Measurements from ENCODE around the gene CCSER1.
"Not testable (repeated sequence)": the region's sequence is repeated elsewhere in the genome, so short reads cannot be mapped to it uniquely, and the experiment has no call there.

The CCSER1 gene

GRCh38 chr4:91114386-91114785, 987.2 kb downstream of the CCSER1 start:
- no peak for DNase-seq

- DNase-seq: no peak
Observed at GRCh38 chr4:91116861-91117260, 989.7 kb downstream of the CCSER1 start.

- no peak for DNase-seq
Observed at GRCh38 chr4:91118597-91118996, 991.4 kb downstream of the CCSER1 start.

- no peak for DNase-seq
Observed at GRCh38 chr4:91123742-91124141, 996.5 kb downstream of the CCSER1 start.

- no peak for DNase-seq
Observed at GRCh38 chr4:91127192-91127591, 1000.0 kb downstream of the CCSER1 start.

GRCh38 chr4:91127831-91128230, 1000.6 kb downstream of the CCSER1 start:
- no peak for DNase-seq

GRCh38 chr4:91128519-91128918, 1001.3 kb downstream of the CCSER1 start:
- no peak for DNase-seq

- DNase-seq: no peak
Observed at GRCh38 chr4:91147067-91147466, 1019.9 kb downstream of the CCSER1 start.

GRCh38 chr4:91154041-91154440, 1026.8 kb downstream of the CCSER1 start:
- not testable (repeated sequence) for DNase-seq

- peak in 1 of 51 donors; percentile 0 for DNase-seq
Observed at GRCh38 chr4:91167864-91168653, 1040.9 kb downstream of the CCSER1 start.

- DNase-seq: no peak
Observed at GRCh38 chr4:91170768-91171167, 1043.6 kb downstream of the CCSER1 start.

- no peak for DNase-seq
Observed at GRCh38 chr4:91171217-91171616, 1044.0 kb downstream of the CCSER1 start.

- DNase-seq: not testable (repeated sequence)
Observed at GRCh38 chr4:91185061-91185460, 1057.9 kb downstream of the CCSER1 start.

GRCh38 chr4:91198951-91199350, 1071.8 kb downstream of the CCSER1 start:
- peak in 1 of 51 donors; percentile 43 for DNase-seq

- no peak for DNase-seq
Observed at GRCh38 chr4:91207535-91207934, 1080.3 kb downstream of the CCSER1 start.

- DNase-seq: no peak
Observed at GRCh38 chr4:91212211-91212610, 1085.0 kb downstream of the CCSER1 start.

GRCh38 chr4:91217831-91218403, 1090.7 kb downstream of the CCSER1 start:
- not testable (repeated sequence) for DNase-seq

GRCh38 chr4:91220315-91220714, 1093.1 kb downstream of the CCSER1 start:
- DNase-seq: no peak

- DNase-seq: no peak
Observed at GRCh38 chr4:91222014-91222413, 1094.8 kb downstream of the CCSER1 start.

GRCh38 chr4:91226867-91227266, 1099.7 kb downstream of the CCSER1 start:
- DNase-seq: no peak

GRCh38 chr4:91228659-91229058, 1101.5 kb downstream of the CCSER1 start:
- DNase-seq: no peak

GRCh38 chr4:91233164-91233563, 1106.0 kb downstream of the CCSER1 start:
- DNase-seq: no peak

- peak in 17 of 51 donors; percentile 0 to 42 (median 8) for DNase-seq
Observed at GRCh38 chr4:91243132-91243531, 1115.9 kb downstream of the CCSER1 start.

Data from hypothalamus (tissue), 51 donors.